Measurements from ENCODE around the gene SULT4A1. TPM values are rescaled to one million over a fixed set of nuclear protein-coding genes. Genes with fewer than 3 reads are reported as not detected.

SULT4A1 gene
- total RNA-seq, 1 experiment from 2014 or later, result 15.0 TPM

DNA sequence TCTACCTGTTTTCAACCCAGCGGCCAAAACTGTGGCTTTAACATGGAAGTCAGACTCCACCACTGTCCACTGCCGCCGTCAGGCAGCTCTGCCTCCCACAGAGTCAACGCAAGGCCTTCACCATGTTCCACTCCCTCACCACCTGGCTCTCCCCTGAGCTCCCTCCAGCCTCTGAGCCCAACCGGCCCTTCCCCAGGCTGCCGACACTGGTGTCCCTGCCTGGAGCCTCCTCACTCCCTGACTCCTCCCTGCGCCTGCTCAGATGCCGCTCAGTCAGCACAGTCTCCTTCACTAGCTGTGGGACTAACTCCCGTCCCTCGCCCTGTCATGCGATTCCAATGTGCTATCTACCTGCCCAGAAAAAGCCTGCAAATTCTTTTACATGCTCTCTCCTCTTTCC lies 16.3 kb downstream of the SULT4A1 start:
- H2BK5ac ChIP-seq (ENCODE audit: insufficient read length, low read length), result no peak overlapping the region
- H2BK120ac ChIP-seq (ENCODE audit: low read depth, low read length, poor library complexity, severe bottlenecking), result no peak overlapping the region
- no peak for DNase-seq
- no peak overlapping the region for H3K9ac ChIP-seq (ENCODE audit: extremely low read depth, insufficient read length, low read length)
- no CpG with 5 or more reads among the region's 11 CpGs for WGBS (ENCODE audit: extremely low coverage, insufficient read length, low lambda C conversion rate)
- H4K20me1 ChIP-seq (ENCODE audit: control insufficient read depth, insufficient read depth, insufficient read length), result no peaks in the 10 kb centered on the region
- no peak overlapping the region for H3K4me2 ChIP-seq (ENCODE audit: insufficient read depth, insufficient read length, low read length)
- H3K4ac ChIP-seq (ENCODE audit: low read depth, low read length), result no peak overlapping the region
- H3K18ac ChIP-seq (ENCODE audit: insufficient read length, low read depth, low read length), result no peak overlapping the region
- H3K23me2 ChIP-seq (ENCODE audit: insufficient read length, low read depth, low read length, poor library complexity, severe bottlenecking), result no peaks in the 10 kb centered on the region
- H3K9me3 Mint-ChIP-seq, result no peaks in the 10 kb centered on the region
- no peak overlapping the region for H4K8ac ChIP-seq (replicated peaks; ENCODE audit: insufficient read length, low read depth, low read length)
- peaks cover 4% of the 10 kb centered on the region for H3K79me1 ChIP-seq (ENCODE audit: insufficient read depth, low read depth, low read length, poor library complexity, severe bottlenecking)
- H3K4me1 Mint-ChIP-seq, result peaks cover 41 to 46% of the 10 kb centered on the region in 2 experiments
- H3K9me3 ChIP-seq (ENCODE audit: control insufficient read depth, low read depth, low read length), result no peaks in the 10 kb centered on the region
- H3K4me3 Mint-ChIP-seq, result no peak overlapping the region
- H2AFZ ChIP-seq (ENCODE audit: low read length), result no peak overlapping the region
- no peak overlapping the region for H2BK12ac ChIP-seq (ENCODE audit: insufficient read length, low read depth, low read length)
- H4K91ac ChIP-seq (ENCODE audit: insufficient read length, low read depth, low read length), result no peak overlapping the region
- H2AK5ac ChIP-seq (ENCODE audit: insufficient read length, low read length), result no peak overlapping the region
- no peak overlapping the region for H3K23ac ChIP-seq (ENCODE audit: insufficient read length, low read depth, low read length)
- H3K36me3 Mint-ChIP-seq (ENCODE audit: insufficient read depth in 1 of 3, low read depth in 3 of 3), result peaks cover 1 to 11% (median 3%) of the 10 kb centered on the region in 3 experiments; a peak in 4 of 7 replicates
- H3K27ac Mint-ChIP-seq, result peak overlapping the region; percentile 52 to 96 (median 93); a peak in 6 of 7 replicates
- H3K56ac ChIP-seq (ENCODE audit: insufficient read length, low read depth, low read length), result no peak overlapping the region
- H3K14ac ChIP-seq (ENCODE audit: insufficient read depth, low read length), result peak overlapping the region; percentile 11; the same call in 1 of the 2 replicates
- H3K27me3 Mint-ChIP-seq (ENCODE audit: low read depth), result peaks cover 2% of the 10 kb centered on the region; the same call in 1 of the 2 replicates
- no peaks in the 10 kb centered on the region for H3K27me3 ChIP-seq (ENCODE audit: insufficient read depth, low read length)
- no peak overlapping the region for H2BK20ac ChIP-seq (ENCODE audit: low read depth, low read length, poor library complexity, severe bottlenecking)
- TF ChIP-seq CTCF (conservative IDR thresholded peaks at IDR 0.05), result no peak
- H2BK15ac ChIP-seq (ENCODE audit: low read depth, low read length), result no peak overlapping the region
- H3K79me2 ChIP-seq (ENCODE audit: insufficient read depth, low read length), result peaks cover 8% of the 10 kb centered on the region; the same call in 1 of the 2 replicates
- no peak overlapping the region for H3T11ph ChIP-seq (ENCODE audit: low read length)
- no peak overlapping the region for H3K27ac ChIP-seq (ENCODE audit: insufficient read length, low read depth, low read length)
- H3K4me1 ChIP-seq (ENCODE audit: insufficient read depth, low read length), result no peaks in the 10 kb centered on the region
- no peak overlapping the region for H4K5ac ChIP-seq (ENCODE audit: insufficient read length, low read depth, low read length)

Data from H9 (cell line).